Ovary (tissue), 9 donors: ENCODE data around the gene VEPH1. TPM values are rescaled to one million over a fixed set of nuclear protein-coding genes. Genes with fewer than 3 reads are reported as not detected.

Experiments used
- DNase-seq, 5 donors: peaks; one replicate each; pipeline ENCODE4 v3.0.0-alpha.2; 2019 to 2020
- H3K27ac ChIP-seq, 2 donors: fragments of 200-600 bp; one replicate each; pipeline versions ENCODE4 v1.5.1 to v1.8.0; 2019 to 2022
- H3K27me3 ChIP-seq: fragments of 200-600 bp; one replicate; pipeline ENCODE4 v1.8.0; 2022
- H3K36me3 ChIP-seq: fragments of 200-600 bp; sonication (generic); one replicate; pipeline ENCODE4 v1.5.1; 2019
- H3K4me1 ChIP-seq: one replicate; pipeline ENCODE4 v1.8.1; 2013; ENCODE audit warnings: mild to moderate bottlenecking, moderate library complexity; ENCODE audit not compliant: insufficient read depth
- H3K4me3 ChIP-seq: fragments of 200-600 bp; sonication (generic); one replicate; pipeline ENCODE4 v1.5.1; 2017
- H3K9me3 ChIP-seq, 2 donors: fragments of 200-600 bp in 1 of 2; sonication (generic) in 1 of 2; one replicate each; pipeline versions ENCODE4 v1.5.1 to v1.8.1; 2013 to 2019; ENCODE audit warnings: mild to moderate bottlenecking in 1 of 2, moderate library complexity in 1 of 2
- CTCF ChIP-seq, 3 donors: fragments of 450-650 bp in 2 of 3; fragments of 200-600 bp in 1 of 3; IDR thresholded peaks; one replicate each; pipeline versions ENCODE4 v1.5.1 to v1.8.0; 2016 to 2022; ENCODE audit warnings: antibody characterized with exemption in 3 of 3, mild to moderate bottlenecking in 1 of 3
- EP300 ChIP-seq: sonication (generic); formaldehyde crosslinking; IDR thresholded peaks from one replicate; pipeline ENCODE4 v1.6.1; 2017; ENCODE audit warnings: antibody characterized with exemption
- POLR2A ChIP-seq: fragments of 450-650 bp; IDR thresholded peaks from one replicate; pipeline ENCODE4 v1.6.1; 2017; ENCODE audit warnings: antibody characterized with exemption, mild to moderate bottlenecking, moderate library complexity
- WGBS, 3 donors: extraction: QIAGEN DNeasy Blood & Tissue Kit in 1 of 3; methylation state at CpG; one replicate each; pipeline versions ENCODE4 v1.1.5 to v1.1.7; 2013 to 2017; 5-methylcytosine and 5-hydroxymethylcytosine counted together
- intact Hi-C, 4 donors: fragments of 100-400 bp; cut with DNase I; formaldehyde crosslinking; loops; one replicate each; pipeline versions ENCODE4 v1.11.0 to v1.15.1; 2022 to 2023
- polyA plus RNA-seq, 2 donors: library from polyadenylated mRNA; stranded (reverse); fragments of 200-250 nt in 1 of 2; fragments of 350-450 nt in 1 of 2; fragmentation: Illumina TruSeq in 1 of 2; extraction: RNeasy Lipid Tissue Mini Kit (QIAGEN cat#74804) in 1 of 2; gene quantifications; one replicate each; pipeline ENCODE4 v1.2.3, GENCODE V29; 2013 to 2014
- total RNA-seq, 7 donors: library from RNA; depleted of rRNA in 2 of 7; stranded (reverse); fragments of >200 nt in 2 of 7; fragmentation: NEBNext Ultra II Directional in 3 of 7; extraction: Animal tissue kit (Norgen Biotek cat#: 25700) in 3 of 7; gene quantifications; one replicate each; pipeline versions ENCODE4 v1.1.0 to v1.2.4, GENCODE V29; 2016 to 2023
- donor health status: DM: no; HTN: no; CAD: no; lungs with moderate emphysema.
- donor health status: DM: no; HTN: no; CAD: no.
- donor health status: Bipolar disorder and iron deficiency.
- donor health status: DM: yes; HTN: yes; CAD: no.
- donor health status: DM: no; HTN: no; CAD: no.
- donor health status: DM: yes; HTN: yes; CAD: no.

VEPH1 gene
- total and polyA plus RNA-seq, 9 donors = 0.23 to 4.6 (median 1.3) TPM; not detected in 1

- Histone ChIP-seq H3K27ac (no peak overlapping the region), H3K36me3 (no peaks in the 10 kb centered on the region), H3K4me1 (no peaks in the 10 kb centered on the region), H3K27me3 (no peaks in the 10 kb centered on the region), H3K4me3 (no peak overlapping the region), H3K9me3 (no peaks in the 10 kb centered on the region)
- intact Hi-C loops = no loop called here
- TF ChIP-seq EP300 = no peak
- TF ChIP-seq POLR2A = no peak
- 21 to 41% (median 36%) methylated on average over 1 of the region's 1 CpG for WGBS, 3 donors
- no peak for DNase-seq
Measured at GRCh38 chr3:157475921-157476414, 27.2 kb downstream of the VEPH1 start.

GRCh38 chr3:157472648-157473047, 30.6 kb downstream of the VEPH1 start:
- intact Hi-C loops = no loop called here
- Histone ChIP-seq H3K4me1 (no peaks in the 10 kb centered on the region), H3K27ac (no peak overlapping the region), H3K4me3 (no peak overlapping the region), H3K27me3 (no peaks in the 10 kb centered on the region), H3K36me3 (no peaks in the 10 kb centered on the region), H3K9me3 (no peaks in the 10 kb centered on the region)
- WGBS, 3 donors = 95 to 100% (median 97%) methylated on average over 1 of the region's 1 CpG
- TF ChIP-seq CTCF (IDR thresholded peaks at IDR 0.05) (no peak), POLR2A (no peak), EP300 (no peak)
- DNase-seq = no peak

GRCh38 chr3:157471064-157471463, 32.2 kb downstream of the VEPH1 start:
- Histone ChIP-seq H3K27me3 (no peaks in the 10 kb centered on the region), H3K36me3 (no peaks in the 10 kb centered on the region), H3K27ac (no peak overlapping the region), H3K4me1 (no peaks in the 10 kb centered on the region), H3K9me3 (no peaks in the 10 kb centered on the region), H3K4me3 (no peak overlapping the region)
- DNase-seq = no peak
- TF ChIP-seq EP300 (no peak), CTCF (IDR thresholded peaks at IDR 0.05) (no peak), POLR2A (no peak)
- intact Hi-C loops = no loop called here
- WGBS, 3 donors = 32 to 68% (median 33%) methylated on average over 1 of the region's 1 CpG

- H3K9me3 ChIP-seq = no peaks in the 10 kb centered on the region
- 77 to 91% (median 85%) methylated on average over 7 of the region's 7 CpGs for WGBS, 3 donors
- H3K4me3 ChIP-seq = no peak overlapping the region
- no peaks in the 10 kb centered on the region for H3K36me3 ChIP-seq
- TF ChIP-seq POLR2A (no peak), EP300 (no peak), CTCF (IDR thresholded peaks at IDR 0.05) (no peak)
- H3K27me3 ChIP-seq = no peaks in the 10 kb centered on the region
- H3K27ac ChIP-seq = no peak overlapping the region
- no peak for DNase-seq
- H3K4me1 ChIP-seq = no peaks in the 10 kb centered on the region
- intact Hi-C loops = no loop called here
Measured at GRCh38 chr3:157469561-157470294, 33.5 kb downstream of the VEPH1 start.

GRCh38 chr3:157467200-157467599, 36.0 kb downstream of the VEPH1 start:
- H3K9me3 ChIP-seq = no peaks in the 10 kb centered on the region
- H3K36me3 ChIP-seq = no peaks in the 10 kb centered on the region
- no peak overlapping the region for H3K4me3 ChIP-seq
- no peak for DNase-seq
- 3 to 18% (median 9%) methylated on average over 1 of the region's 1 CpG for WGBS, 3 donors
- TF ChIP-seq CTCF (IDR thresholded peaks at IDR 0.05) (no peak), EP300 (no peak), POLR2A (no peak)
- H3K4me1 ChIP-seq = no peaks in the 10 kb centered on the region
- intact Hi-C loops = no loop called here
- no peak overlapping the region for H3K27ac ChIP-seq
- H3K27me3 ChIP-seq = no peaks in the 10 kb centered on the region
